ENCODE results near the gene SHANK3. TPM values are rescaled to one million over a fixed set of nuclear protein-coding genes. Genes with fewer than 3 reads are reported as not detected.
A peak's percentile ranks its signal among the peaks of the same experiment; 100 is the strongest.

Gene SHANK3
- total RNA-seq, result under 1 TPM in 1 of 2 experiments, not detected in 1; 0.08 TPM

DNA sequence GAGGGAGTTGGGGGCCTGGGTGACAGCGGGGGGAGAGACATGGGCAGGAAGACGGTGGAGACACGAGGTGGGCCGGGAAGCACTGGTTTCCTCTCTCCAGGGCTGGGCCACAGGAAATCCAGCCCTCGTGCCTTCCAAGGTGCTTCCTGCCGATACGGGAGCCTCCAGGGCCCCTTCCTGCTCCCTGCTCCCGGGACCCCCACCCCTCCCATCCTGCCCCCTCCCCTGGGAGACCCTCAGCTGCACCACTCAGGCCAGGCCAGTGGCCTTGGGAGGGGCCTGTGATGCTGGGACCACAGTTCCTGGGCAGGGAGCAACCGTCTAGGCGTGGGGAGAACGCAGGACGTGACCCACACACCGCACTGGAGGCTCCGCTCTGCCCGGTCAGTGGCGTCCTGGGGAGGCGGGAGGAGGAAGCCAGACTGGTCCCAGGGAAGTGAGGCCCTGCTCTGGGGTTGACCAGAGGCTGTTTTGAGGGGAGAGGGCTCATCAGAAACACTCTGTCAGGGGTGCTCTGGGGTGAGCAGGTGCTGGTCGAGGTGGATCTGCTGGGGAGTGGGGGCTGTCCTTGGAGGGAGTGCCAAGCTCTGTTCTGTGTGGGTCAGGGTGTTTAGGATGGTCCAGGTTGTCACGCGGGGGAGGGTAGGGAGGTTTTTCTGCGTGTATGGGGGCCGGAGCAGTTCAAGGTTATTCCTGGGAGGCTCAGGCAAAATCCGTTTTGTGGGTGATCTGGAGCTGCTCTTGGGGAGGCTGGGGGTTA, at the start of gene SHANK3:
Gene SHANK3 (plus strand): TSS at position 353 of the 760 bp plus-strand sequence.
- Mint-ChIP-seq H3K36me3 (ENCODE audit: low read depth) (no peaks in the 10 kb centered on the region), H3K27me3 (peaks cover 56% of the 10 kb centered on the region), H3K27ac (no peak within 1 kb of the TSS), H3K9me3 (no peaks in the 10 kb centered on the region), H3K4me3 (no peak within 1 kb of the TSS), H3K4me1 (peaks cover 6% of the 10 kb centered on the region)
- ChIA-PET POLR2A (no interaction called here), CTCF (no interaction called here)
- DNase-seq, result no peak

DNA sequence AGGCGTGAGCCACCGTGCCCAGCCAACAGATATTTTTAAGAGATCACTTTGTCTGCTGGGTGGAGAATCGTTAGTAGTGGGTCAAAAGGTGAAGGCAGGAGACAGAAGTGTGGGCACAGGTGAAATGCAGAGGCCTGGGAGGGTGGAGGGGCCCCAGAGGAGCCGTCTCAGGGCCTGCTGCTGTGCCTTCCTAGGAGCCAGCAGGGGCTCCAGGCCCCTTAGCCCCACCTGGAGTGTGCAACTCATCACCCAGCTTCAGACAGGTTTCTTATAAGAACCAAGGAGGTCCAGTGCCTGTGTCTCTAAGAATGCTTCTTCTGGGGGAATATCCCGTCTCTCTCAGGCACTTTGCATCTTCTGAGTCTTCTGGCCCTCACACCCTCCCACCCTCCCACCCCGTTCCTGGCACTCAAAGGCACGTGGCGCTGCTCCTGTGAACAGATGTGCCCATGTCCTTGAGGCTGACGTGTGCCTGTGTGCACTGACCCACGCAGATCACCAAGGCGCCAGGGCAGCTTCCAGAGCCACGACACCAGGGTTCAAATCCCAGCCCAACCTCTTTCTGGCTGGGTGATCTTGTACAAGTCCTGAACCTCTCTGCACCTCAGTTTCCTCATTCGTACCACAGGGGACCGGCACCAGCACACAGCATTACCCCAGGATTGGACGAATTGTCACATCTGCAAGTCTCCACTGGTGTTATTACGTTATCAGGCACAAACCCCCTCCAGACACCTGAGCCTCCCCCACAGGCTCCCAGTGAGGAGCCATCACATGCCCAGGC, 48.1 kb upstream of the SHANK3 start:
- no peak for DNase-seq
- peak overlapping the region; percentile 26 for H3K27ac Mint-ChIP-seq
- ChIA-PET CTCF (no interaction called here), POLR2A (no interaction called here)
- no peaks in the 10 kb centered on the region for H3K9me3 Mint-ChIP-seq
- peaks cover 48% of the 10 kb centered on the region for H3K4me1 Mint-ChIP-seq
- peaks cover 18% of the 10 kb centered on the region for H3K36me3 Mint-ChIP-seq (ENCODE audit: low read depth)
- H3K4me3 Mint-ChIP-seq, result no peak overlapping the region
- H3K27me3 Mint-ChIP-seq, result peaks cover 5% of the 10 kb centered on the region

- no peaks in the 10 kb centered on the region for H3K9me3 Mint-ChIP-seq
- POLR2A ChIA-PET, result interaction anchor here (1.1 kb wide), 1 partner anchor 96 kb away, joined by 3 read pairs; no protein-coding TSS in a partner anchor
- peaks cover 18% of the 10 kb centered on the region for H3K36me3 Mint-ChIP-seq (ENCODE audit: low read depth)
- H3K4me1 Mint-ChIP-seq, result peaks cover 43% of the 10 kb centered on the region
- H3K27me3 Mint-ChIP-seq, result peaks cover 5% of the 10 kb centered on the region
- DNase-seq, result no peak
- CTCF ChIA-PET, result no interaction called here
- no peak overlapping the region for H3K4me3 Mint-ChIP-seq
- H3K27ac Mint-ChIP-seq, result peak overlapping the region; percentile 26
Observed at GRCh38 chr22:50625131-50625567, 47.5 kb upstream of the SHANK3 start.

- no peak overlapping the region for H3K27ac Mint-ChIP-seq
- ChIA-PET POLR2A (interaction anchor here (1.1 to 3.1 kb wide), 2 partner anchors 97 to 100 kb away, joined by 3 to 13 read pairs; partner anchors contain the start of gene SCO2), CTCF (interaction anchor here (1.1 kb wide), 1 partner anchor 11 kb away, joined by 3 read pairs; no protein-coding TSS in a partner anchor)
- no peak for DNase-seq
- peaks cover 18% of the 10 kb centered on the region for H3K36me3 Mint-ChIP-seq (ENCODE audit: low read depth)
- H3K27me3 Mint-ChIP-seq, result peaks cover 5% of the 10 kb centered on the region
- peaks cover 38% of the 10 kb centered on the region for H3K4me1 Mint-ChIP-seq
- H3K9me3 Mint-ChIP-seq, result no peaks in the 10 kb centered on the region
- H3K4me3 Mint-ChIP-seq, result no peak overlapping the region
Observed at GRCh38 chr22:50625568-50626313, 46.9 kb upstream of the SHANK3 start.

DNA sequence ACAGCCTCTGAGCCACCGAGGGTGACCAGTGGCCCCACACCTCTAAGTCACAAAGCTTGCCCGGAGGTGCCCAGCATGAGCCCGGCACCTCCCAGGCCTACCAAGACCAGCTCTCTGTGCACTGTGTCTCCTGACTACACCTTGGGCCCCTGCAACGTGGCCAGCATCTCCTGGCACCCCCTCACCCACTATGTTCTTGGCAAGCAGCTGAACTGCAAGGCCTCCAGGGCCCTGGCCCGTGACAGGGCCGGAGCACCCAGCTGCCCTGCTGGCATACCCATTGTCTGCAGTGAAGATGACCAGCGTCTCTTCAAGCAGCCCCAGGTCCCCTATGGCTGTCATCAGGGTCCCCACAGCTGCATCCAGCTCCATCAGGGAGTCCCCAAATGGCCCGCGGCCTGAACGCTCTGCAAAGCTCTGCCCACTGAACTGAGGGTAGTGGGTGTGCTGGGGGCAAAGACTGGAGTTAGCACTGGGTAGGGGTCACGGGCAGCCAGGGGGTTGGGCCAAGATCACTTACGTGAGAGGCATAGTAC, 46.2 kb upstream of the SHANK3 start:
- Mint-ChIP-seq H3K9me3 (no peaks in the 10 kb centered on the region), H3K4me1 (peaks cover 32% of the 10 kb centered on the region), H3K27me3 (peaks cover 5% of the 10 kb centered on the region), H3K27ac (peak overlapping the region; percentile 62), H3K4me3 (peak overlapping the region; percentile 73), H3K36me3 (ENCODE audit: low read depth) (peaks cover 18% of the 10 kb centered on the region)
- POLR2A ChIA-PET, result interaction anchor here (1.1 to 3.1 kb wide), 3 partner anchors 97 to 119 kb away, joined by 3 to 13 read pairs (median 3); partner anchors contain the start of genes LMF2, NCAPH2 and SCO2
- no peak for DNase-seq
- CTCF ChIA-PET, result interaction anchor here (1.1 kb wide), 1 partner anchor 10 kb away, joined by 3 read pairs; no protein-coding TSS in a partner anchor

DNA sequence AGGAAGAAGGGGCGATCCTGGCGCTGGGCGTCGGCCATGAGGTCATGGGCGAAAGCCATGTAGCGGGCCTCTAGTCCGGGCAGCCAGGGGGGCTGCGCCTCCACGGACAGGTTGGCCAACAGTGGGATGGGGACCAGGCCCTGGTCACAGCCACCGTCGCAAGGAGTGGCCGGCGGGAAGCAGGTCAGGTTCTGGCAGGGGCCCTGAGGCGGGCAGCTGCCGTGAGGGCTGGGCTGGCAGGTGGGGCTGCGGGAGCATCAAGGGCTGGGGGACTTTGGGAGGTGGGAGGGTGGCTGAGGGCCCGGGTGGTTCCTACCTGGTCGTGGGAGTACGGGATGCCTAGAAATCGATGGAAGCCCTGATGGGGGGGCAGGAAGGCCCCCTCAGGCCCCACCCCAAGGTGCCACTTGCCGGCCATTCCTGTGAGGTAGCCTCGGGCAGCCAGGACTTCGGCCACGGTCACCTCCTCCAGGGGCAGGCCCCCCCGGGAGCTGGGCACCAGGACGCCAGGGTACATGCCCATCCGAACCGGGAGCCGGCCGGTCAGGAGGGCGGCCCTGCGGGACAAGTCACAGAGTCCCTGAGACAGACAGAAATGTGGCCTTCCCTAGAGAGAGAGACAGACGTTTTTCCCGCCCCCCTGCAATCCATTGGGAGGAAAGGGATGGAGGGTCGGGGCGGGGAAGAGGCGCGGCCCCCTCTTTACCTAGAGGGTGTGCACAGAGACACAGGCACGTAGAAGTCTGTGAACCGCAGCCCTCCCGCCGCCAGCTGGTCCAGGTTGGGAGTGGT, 45.6 kb upstream of the SHANK3 start:
- H3K4me1 Mint-ChIP-seq, result peaks cover 25% of the 10 kb centered on the region
- H3K27me3 Mint-ChIP-seq, result peaks cover 5% of the 10 kb centered on the region
- H3K36me3 Mint-ChIP-seq (ENCODE audit: low read depth), result peaks cover 18% of the 10 kb centered on the region
- peak; percentile 31 for DNase-seq
- H3K27ac Mint-ChIP-seq, result peak overlapping the region; percentile 79
- no peaks in the 10 kb centered on the region for H3K9me3 Mint-ChIP-seq
- H3K4me3 Mint-ChIP-seq, result peak overlapping the region; percentile 80
- CTCF ChIA-PET, result interaction anchor here (1.0 to 1.8 kb wide), 4 partner anchors 9 to 351 kb away, joined by 3 to 7 read pairs (median 4); partner anchors contain the start of genes SCO2 and SYCE3
- POLR2A ChIA-PET, result interaction anchor here (0.9 to 3.1 kb wide), 5 partner anchors 45 to 119 kb away, joined by 3 to 13 read pairs (median 6); partner anchors contain the start of genes LMF2, NCAPH2, SCO2 and TYMP

DNA sequence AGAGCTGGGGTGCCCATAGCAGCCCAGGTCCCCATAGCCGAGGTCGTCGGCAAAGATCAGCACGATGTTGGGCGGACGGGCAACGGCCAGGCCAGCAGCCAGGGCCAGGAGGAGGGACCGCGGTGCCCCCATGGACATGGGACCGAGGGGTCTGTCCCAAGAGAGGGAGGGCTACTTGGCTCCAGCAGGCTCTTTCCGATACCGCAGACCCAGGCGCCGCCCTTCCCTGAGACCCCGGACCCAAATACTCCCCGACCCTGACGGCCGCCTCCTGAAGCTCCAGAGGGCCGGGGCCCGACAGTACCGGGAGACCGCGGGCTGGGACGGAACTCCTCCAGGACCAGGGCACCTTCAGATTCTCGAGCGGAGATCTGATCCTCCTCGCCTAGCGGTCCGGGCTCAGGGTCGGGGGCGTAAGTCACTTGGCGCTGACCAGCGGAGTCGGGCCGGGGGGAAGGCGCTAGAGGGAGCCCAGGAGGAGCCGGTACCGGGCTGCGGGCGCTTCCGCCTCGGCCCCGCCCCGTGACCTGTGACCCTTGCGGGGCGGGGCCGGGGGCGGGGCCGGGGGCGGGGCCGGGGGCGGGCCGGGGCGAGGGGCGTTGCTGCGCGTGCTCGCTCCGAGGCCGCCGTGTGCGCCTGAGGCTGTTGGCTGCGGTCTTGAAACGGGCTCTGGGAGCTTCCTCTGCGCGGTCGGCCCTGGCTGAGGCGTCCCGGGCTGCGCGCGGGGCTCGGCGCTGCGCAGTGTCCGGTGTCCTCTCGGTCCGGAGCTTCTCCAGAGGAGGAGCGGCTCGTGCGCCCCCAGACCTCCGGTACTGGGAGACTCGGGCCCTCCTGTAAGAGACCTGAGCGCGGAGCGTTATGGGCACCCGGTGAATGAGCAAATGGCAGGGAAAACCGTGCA, 44.7 kb upstream of the SHANK3 start, which contains the start of gene ARSA:
Gene ARSA (minus strand): TSS at position 511 of the 901 bp plus-strand sequence. CDS start 373 bp downstream, at position 138.
- Mint-ChIP-seq H3K4me3 (peak within 1 kb of the TSS; percentile 85), H3K27me3 (peaks cover 5% of the 10 kb centered on the region), H3K27ac (peak within 1 kb of the TSS; percentile 79), H3K4me1 (peaks cover 17% of the 10 kb centered on the region), H3K9me3 (no peaks in the 10 kb centered on the region), H3K36me3 (ENCODE audit: low read depth) (peaks cover 18% of the 10 kb centered on the region)
- ChIA-PET POLR2A (interaction anchor here (0.9 to 3.1 kb wide), 8 partner anchors 7 to 157 kb away, joined by 3 to 13 read pairs (median 6); partner anchors contain the start of genes SCO2 and TYMP), CTCF (interaction anchor here (0.5 to 1.8 kb wide), 4 partner anchors 65 to 351 kb away, joined by 4 to 7 read pairs (median 4); partner anchors contain the start of genes SCO2 and SYCE3)
- DNase-seq, result peak; percentile 87

DNA sequence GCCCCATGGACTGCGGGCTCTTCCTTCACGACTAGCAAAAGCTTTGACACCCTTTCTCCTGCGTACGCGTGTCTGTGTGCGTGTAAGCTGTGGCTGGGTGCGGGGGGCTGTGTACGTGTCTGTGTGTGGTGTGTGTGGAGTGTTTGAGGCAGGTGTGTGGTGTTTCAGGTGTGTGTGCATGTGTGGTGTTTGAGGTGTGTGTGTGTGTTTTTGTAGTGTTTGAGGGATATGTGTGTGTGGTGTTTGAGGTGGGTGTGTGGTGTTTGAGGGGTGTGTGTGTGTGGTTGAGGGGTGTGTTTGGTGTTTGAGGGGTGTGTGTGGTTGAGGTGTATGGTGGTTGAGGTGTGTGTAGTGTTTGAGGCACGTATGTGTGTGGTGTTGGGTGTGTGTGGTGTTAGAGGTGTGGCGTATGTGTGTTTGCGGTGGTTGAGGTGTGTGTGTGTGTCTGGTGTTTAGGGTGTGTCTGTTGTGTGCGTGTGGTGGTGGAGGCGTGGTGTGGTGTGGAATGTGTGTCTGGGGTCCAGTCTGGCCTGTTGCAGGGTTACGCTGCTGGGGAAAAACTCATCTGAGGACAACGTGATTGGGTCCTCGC, 44.0 kb upstream of the SHANK3 start:
- Mint-ChIP-seq H3K36me3 (ENCODE audit: low read depth) (peaks cover 18% of the 10 kb centered on the region), H3K27ac (peak overlapping the region; percentile 58), H3K4me1 (peaks cover 15% of the 10 kb centered on the region), H3K4me3 (peak overlapping the region; percentile 85), H3K27me3 (peaks cover 7% of the 10 kb centered on the region), H3K9me3 (no peaks in the 10 kb centered on the region)
- peak; percentile 44 for DNase-seq
- CTCF ChIA-PET, result interaction anchor here (0.5 to 2.7 kb wide), 4 partner anchors 8 to 298 kb away, joined by 4 to 10 read pairs (median 6); partner anchors contain the start of genes SCO2 and SYCE3
- POLR2A ChIA-PET, result interaction anchor here (0.9 to 3.1 kb wide), 7 partner anchors 8 to 158 kb away, joined by 3 to 13 read pairs (median 7); partner anchors contain the start of genes SCO2 and TYMP

- Mint-ChIP-seq H3K27ac (no peak overlapping the region), H3K4me3 (no peak overlapping the region), H3K4me1 (peaks cover 15% of the 10 kb centered on the region), H3K9me3 (no peaks in the 10 kb centered on the region), H3K36me3 (ENCODE audit: low read depth) (peaks cover 11% of the 10 kb centered on the region), H3K27me3 (peaks cover 12% of the 10 kb centered on the region)
- ChIA-PET CTCF (interaction anchor here (1.5 to 2.7 kb wide), 2 partner anchors 10 to 67 kb away, joined by 4 to 10 read pairs; partner anchors contain the start of gene SYCE3), POLR2A (interaction anchor here (2.8 kb wide), 1 partner anchor 10 kb away, joined by 11 read pairs; no protein-coding TSS in a partner anchor)
- no peak for DNase-seq
Observed at GRCh38 chr22:50630376-50630775, 42.2 kb upstream of the SHANK3 start.

- ChIA-PET POLR2A (no interaction called here), CTCF (interaction anchor here (1.1 kb wide), 1 partner anchor 58 kb away, joined by 3 read pairs; no protein-coding TSS in a partner anchor)
- Mint-ChIP-seq H3K36me3 (ENCODE audit: low read depth) (peaks cover 6% of the 10 kb centered on the region), H3K27ac (no peak overlapping the region), H3K4me1 (peaks cover 10% of the 10 kb centered on the region), H3K9me3 (no peaks in the 10 kb centered on the region), H3K27me3 (peaks cover 15% of the 10 kb centered on the region), H3K4me3 (no peak overlapping the region)
- no peak for DNase-seq
Observed at GRCh38 chr22:50633086-50633485, 39.5 kb upstream of the SHANK3 start.

Measured in activated CD4-positive, alpha-beta memory T cell treated with anti-CD3 and anti-CD28 coated beads, Interleukin-2, amount 10 ng/mL, durations not matched to agents 7 days and 5 days (primary cell).